ENCODE data around the gene CLGN. TPM values are rescaled to one million over a fixed set of nuclear protein-coding genes. Genes with fewer than 3 reads are reported as not detected.

Gene CLGN
- total and polyA plus RNA-seq, 2 of the 4 experiments (the other 2 are of a cell fraction), result 0.36 to 0.75 TPM

DNA sequence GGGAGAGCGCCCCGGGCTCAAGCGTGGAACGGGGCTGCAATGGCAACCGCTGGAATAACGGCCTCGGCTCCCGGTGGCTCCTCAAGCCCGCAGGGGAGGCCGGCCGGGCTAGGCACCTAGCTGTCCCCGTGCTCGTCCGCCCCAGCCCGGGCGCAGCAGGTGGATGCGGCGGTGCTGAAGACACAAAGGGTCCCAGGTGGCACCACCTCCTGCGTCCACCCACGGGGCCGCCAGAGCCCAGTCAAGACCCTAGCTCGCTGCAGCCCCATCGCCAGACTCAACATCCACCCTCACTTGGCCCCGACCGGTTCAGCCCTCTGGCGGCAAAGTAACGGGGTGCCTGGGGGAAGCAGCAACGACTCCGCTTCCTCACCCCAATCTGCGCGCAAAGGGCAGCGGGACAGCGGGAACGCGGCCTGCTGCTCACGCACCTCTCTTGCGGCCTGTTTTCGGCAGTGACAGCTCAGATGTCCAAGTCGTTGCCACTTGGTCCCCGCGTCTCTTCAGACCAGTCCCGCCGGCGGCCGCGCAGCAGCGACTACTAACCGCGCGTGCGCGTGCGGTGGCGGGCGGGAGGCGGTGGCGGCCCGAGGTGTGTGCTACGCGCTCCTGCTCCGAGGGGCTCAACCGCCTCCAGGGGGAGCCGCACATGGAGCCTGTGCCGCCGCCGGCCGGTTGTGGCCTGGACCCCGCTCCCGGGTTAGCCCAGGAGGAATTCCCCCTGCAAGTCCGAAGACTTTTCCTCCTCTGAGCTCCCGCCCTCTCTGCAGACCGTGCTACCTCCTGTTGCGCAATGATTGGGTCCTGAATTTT, at the start of gene CLGN (continued):
- TF ChIP-seq, protein P1, sequence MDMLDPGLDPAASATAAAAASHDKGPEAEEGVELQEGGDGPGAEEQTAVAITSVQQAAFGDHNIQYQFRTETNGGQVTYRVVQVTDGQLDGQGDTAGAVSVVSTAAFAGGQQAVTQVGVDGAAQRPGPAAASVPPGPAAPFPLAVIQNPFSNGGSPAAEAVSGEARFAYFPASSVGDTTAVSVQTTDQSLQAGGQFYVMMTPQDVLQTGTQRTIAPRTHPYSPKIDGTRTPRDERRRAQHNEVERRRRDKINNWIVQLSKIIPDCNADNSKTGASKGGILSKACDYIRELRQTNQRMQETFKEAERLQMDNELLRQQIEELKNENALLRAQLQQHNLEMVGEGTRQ (IDR thresholded peaks at IDR 0.05; ENCODE audit: low read depth, low read length), result no peak
- TF ChIP-seq CHD1 (IDR thresholded peaks at IDR 0.05; ENCODE audit: low read depth, low read length) (no peak), MAZ (IDR thresholded peaks at IDR 0.05; ENCODE audit: borderline replicate concordance, low read depth, low read length) (no peak), FOS (IDR thresholded peaks at IDR 0.05; ENCODE audit: low read depth, low read length) (no peak), SMC3 (IDR thresholded peaks at IDR 0.05; ENCODE audit: low read depth, low read length) (no peak)

DNA sequence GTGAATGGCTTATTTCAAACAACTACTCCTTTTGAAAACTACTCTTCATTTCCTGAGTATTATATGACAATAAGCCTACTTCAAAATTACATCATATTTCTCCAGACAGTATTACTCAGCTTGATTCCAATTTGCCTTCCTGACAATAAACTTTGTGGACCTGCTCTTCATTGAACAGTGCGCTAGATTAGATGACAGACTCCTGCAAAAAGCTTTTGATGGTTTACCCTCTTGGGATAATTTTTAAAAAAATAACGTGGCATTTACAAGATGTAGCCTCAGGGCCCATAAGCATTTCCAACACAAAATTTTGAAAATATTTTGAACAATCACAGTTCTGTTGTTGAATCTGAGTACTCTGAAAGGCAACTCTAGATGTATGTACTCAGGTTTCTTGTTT, 44.7 kb upstream of the CLGN start:
- H3K4me2 ChIP-seq (ENCODE audit: low read depth, low read length), result no peak overlapping the region
- BruUV-seq (replicated peaks), result no TSS peak
- H2BK5ac ChIP-seq (ENCODE audit: low read depth, low read length, poor library complexity, severe bottlenecking), result no peak overlapping the region
- DNase-seq, result no peak
- no peak overlapping the region for H3K9ac ChIP-seq (ENCODE audit: low read depth, low read length)
- in situ Hi-C loops (cut with MboI; ENCODE audit: low sequenced_read_pairs) (no loop called here), intact Hi-C loops (cut with micrococcal nuclease) (no loop called here), dilution Hi-C loops (cut with HindIII; ENCODE audit: low sequenced_read_pairs, unreplicated experiment) (no loop called here)
- H2BK15ac ChIP-seq (ENCODE audit: low read depth, low read length), result no peak overlapping the region
- H2BK120ac ChIP-seq (ENCODE audit: low read depth, low read length), result no peak overlapping the region
- H3K79me1 ChIP-seq (ENCODE audit: low read depth in 1 of 2, low read length in 2 of 2), result no peaks in the 10 kb centered on the region
- H2AK5ac ChIP-seq (ENCODE audit: low read depth, low read length), result no peak overlapping the region
- H3K14ac ChIP-seq (replicated peaks; ENCODE audit: low read depth, low read length), result no peak overlapping the region
- no peak for ATAC-seq (ENCODE audit: low read depth)
- no peak overlapping the region for H4K8ac ChIP-seq (ENCODE audit: low read depth in 2 of 2, low read length in 2 of 2)
- peaks cover 14% of the 10 kb centered on the region for H3K27me3 ChIP-seq (ENCODE audit: control insufficient read depth, insufficient read depth, low read length)
- no peak overlapping the region for H3K18ac ChIP-seq (ENCODE audit: low read depth, low read length)
- POLR2A ChIA-PET (ENCODE audit: unreplicated experiment), result no interaction called here
- H3K27ac ChIP-seq (ENCODE audit: insufficient read depth, low read length), result no peak overlapping the region
- WGBS, 2 experiments (ENCODE audit: extremely low coverage in 2 of 2, insufficient read length in 1 of 2), result no CpG with 5 or more reads among the region's 2 CpGs
- no peaks in the 10 kb centered on the region for H3K36me3 ChIP-seq (ENCODE audit: control insufficient read depth, insufficient read depth, low read length)
- H3K4me3 ChIP-seq (ENCODE audit: insufficient read depth, low read depth, low read length), result no peak overlapping the region
- no peaks in the 10 kb centered on the region for H3K9me1 ChIP-seq (ENCODE audit: insufficient read depth, low read length)
- no peak overlapping the region for H2AFZ ChIP-seq (replicated peaks; ENCODE audit: low read length, poor library complexity)
- H2BK20ac ChIP-seq (ENCODE audit: low read depth, low read length), result no peak overlapping the region
- no peaks in the 10 kb centered on the region for H3K9me3 ChIP-seq (ENCODE audit: control insufficient read depth, insufficient read depth, low read length)
- no peak overlapping the region for H3K4ac ChIP-seq (ENCODE audit: low read depth, low read length)
- CTCF ChIA-PET, result no interaction called here
- H3K4me1 ChIP-seq (ENCODE audit: control insufficient read depth, insufficient read depth, low read length), result no peaks in the 10 kb centered on the region
- H4K20me1 ChIP-seq (ENCODE audit: insufficient read depth, low read length), result no peaks in the 10 kb centered on the region
- H4K91ac ChIP-seq (ENCODE audit: insufficient read depth, low read depth, low read length), result no peak overlapping the region
- no peak overlapping the region for H3K56ac ChIP-seq (ENCODE audit: extremely low read depth, insufficient read depth, low read length)
- H2AK9ac ChIP-seq (replicated peaks; ENCODE audit: low read depth, low read length, poor library complexity), result no peak overlapping the region
- no peak overlapping the region for H3K23ac ChIP-seq (ENCODE audit: low read depth, low read length)
- H4K5ac ChIP-seq (ENCODE audit: low read depth, low read length), result no peak overlapping the region
- no peak for TF ChIP-seq BHLHE40 (IDR thresholded peaks at IDR 0.05; ENCODE audit: low read depth, low read length)
- no peak for TF ChIP-seq CEBPB (IDR thresholded peaks at IDR 0.05; ENCODE audit: low read depth, low read length)
- no peak for TF ChIP-seq RFX5 (IDR thresholded peaks at IDR 0.05; ENCODE audit: low read depth, low read length)
- no peak for TF ChIP-seq SMC3 (IDR thresholded peaks at IDR 0.05; ENCODE audit: low read depth, low read length)
- no peak for TF ChIP-seq MAFK (IDR thresholded peaks at IDR 0.05; ENCODE audit: low read depth, low read length)
- no peak for TF ChIP-seq POLR2A (IDR thresholded peaks at IDR 0.05; ENCODE audit: low read depth, low read length)
- no peak for TF ChIP-seq CHD1 (IDR thresholded peaks at IDR 0.05; ENCODE audit: low read depth, low read length)
- TF ChIP-seq RAD21 (IDR thresholded peaks at IDR 0.05; ENCODE audit: low read length), result no peak
- TF ChIP-seq, protein P2, sequence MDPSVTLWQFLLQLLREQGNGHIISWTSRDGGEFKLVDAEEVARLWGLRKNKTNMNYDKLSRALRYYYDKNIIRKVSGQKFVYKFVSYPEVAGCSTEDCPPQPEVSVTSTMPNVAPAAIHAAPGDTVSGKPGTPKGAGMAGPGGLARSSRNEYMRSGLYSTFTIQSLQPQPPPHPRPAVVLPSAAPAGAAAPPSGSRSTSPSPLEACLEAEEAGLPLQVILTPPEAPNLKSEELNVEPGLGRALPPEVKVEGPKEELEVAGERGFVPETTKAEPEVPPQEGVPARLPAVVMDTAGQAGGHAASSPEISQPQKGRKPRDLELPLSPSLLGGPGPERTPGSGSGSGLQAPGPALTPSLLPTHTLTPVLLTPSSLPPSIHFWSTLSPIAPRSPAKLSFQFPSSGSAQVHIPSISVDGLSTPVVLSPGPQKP (IDR thresholded peaks at IDR 0.05; ENCODE audit: borderline replicate concordance, low read depth, low read length), result no peak
- TF ChIP-seq FOS (IDR thresholded peaks at IDR 0.05; ENCODE audit: low read depth, low read length), result no peak
- TF ChIP-seq MXI1 (IDR thresholded peaks at IDR 0.05; ENCODE audit: borderline replicate concordance, low read depth, low read length), result no peak
- no peak for TF ChIP-seq RCOR1 (IDR thresholded peaks at IDR 0.05; ENCODE audit: insufficient replicate concordance, low read length)
- TF ChIP-seq MAZ (IDR thresholded peaks at IDR 0.05; ENCODE audit: borderline replicate concordance, low read depth, low read length), result no peak
- no peak for TF ChIP-seq NFE2L2 (IDR thresholded peaks at IDR 0.05; ENCODE audit: low read depth, low read length)

Measured in IMR-90 (cell line).